SK-N-SH treated with all-trans-retinoic acid at 6 μM for 48 hours (cell line): Measurements from ENCODE around the gene TNFSF4.
A peak's percentile ranks its signal among the peaks of the same experiment; 100 is the strongest.
"Not testable (repeated sequence)": the region's sequence is repeated elsewhere in the genome, so short reads cannot be mapped to it uniquely, and the experiment has no call there.

ENCODE experiments used
- ATAC-seq: fragments of 200-7000 bp; cut with Tn5 transposase; 3 replicates; pipeline ENCODE4 v1.9.1; 2020; ENCODE audit warnings: mild to moderate bottlenecking, moderate library complexity
- ARNTL ChIP-seq: fragments of 450-650 bp; formaldehyde crosslinking; IDR thresholded peaks from 2 replicates; pipeline ENCODE4 v1.5.0; 2020; ENCODE audit warnings: low read depth, mild to moderate bottlenecking, moderate library complexity, borderline replicate concordance
- CREB5 ChIP-seq: fragments of 250-450 bp; sonication (Bioruptor Pico); IDR thresholded peaks from 2 replicates; pipeline ENCODE4 v1.5.1; 2020; ENCODE audit warnings: low read depth, mild to moderate bottlenecking, moderate library complexity
- CSDC2 ChIP-seq: fragments of 250-450 bp; sonication (Bioruptor Pico); IDR thresholded peaks from 2 replicates; pipeline ENCODE4 v1.5.0; 2020; ENCODE audit warnings: mild to moderate bottlenecking, moderate library complexity
- ESRRG ChIP-seq: fragments of 250-450 bp; sonication (Bioruptor Pico); IDR thresholded peaks from 2 replicates; pipeline ENCODE4 v1.6.1; 2021; ENCODE audit warnings: mild to moderate bottlenecking
- GLIS3 ChIP-seq: fragments of 250-450 bp; sonication (Bioruptor Pico); IDR thresholded peaks from 2 replicates; pipeline ENCODE4 v1.5.0; 2020; ENCODE audit warnings: mild to moderate bottlenecking, moderate library complexity
- OSR1 ChIP-seq: fragments of 250-450 bp; sonication (Bioruptor Pico); IDR thresholded peaks from 2 replicates; pipeline ENCODE4 v1.8.0; 2022; ENCODE audit warnings: moderate library complexity, mild to moderate bottlenecking, inconsistent platforms
- POU6F1 ChIP-seq: fragments of 250-450 bp; sonication (Bioruptor Pico); IDR thresholded peaks from 2 replicates; pipeline ENCODE4 v1.8.0; 2021; ENCODE audit warnings: low read depth, mild to moderate bottlenecking, moderate library complexity, borderline replicate concordance
- TOX ChIP-seq: fragments of 250-450 bp; sonication (Bioruptor Pico); IDR thresholded peaks from 2 replicates; pipeline ENCODE4 v1.8.0; 2021; ENCODE audit warnings: mild to moderate bottlenecking, moderate library complexity, borderline replicate concordance
- ZC3H10 ChIP-seq: fragments of 250-450 bp; sonication (Bioruptor Pico); IDR thresholded peaks from 2 replicates; pipeline ENCODE4 v1.5.1; 2021; ENCODE audit warnings: mild to moderate bottlenecking, moderate library complexity
- ZFP3 ChIP-seq: fragments of 250-450 bp; sonication (Bioruptor Pico); IDR thresholded peaks from 2 replicates; pipeline ENCODE4 v1.5.0; 2020; ENCODE audit warnings: mild to moderate bottlenecking, moderate library complexity
- ZFP30 ChIP-seq: fragments of 450-650 bp; formaldehyde crosslinking; IDR thresholded peaks from 2 replicates; pipeline ENCODE4 v1.5.0; 2022; ENCODE audit warnings: mild to moderate bottlenecking, moderate library complexity
- ZNF565 ChIP-seq: fragments of 450-650 bp; formaldehyde crosslinking; conservative IDR thresholded peaks from 2 replicates; pipeline ENCODE4 v1.5.0; 2020; ENCODE audit warnings: low read depth, mild to moderate bottlenecking, moderate library complexity
- ZNF70 ChIP-seq: fragments of 450-650 bp; formaldehyde crosslinking; IDR thresholded peaks from 2 replicates; pipeline ENCODE4 v1.5.0; 2020; ENCODE audit warnings: mild to moderate bottlenecking, moderate library complexity
- TF ChIP-seq, protein P1 (sequence below): fragments of 250-450 bp; sonication (Bioruptor Pico); IDR thresholded peaks from 2 replicates; pipeline ENCODE4 v1.8.0; 2020; ENCODE audit warnings: mild to moderate bottlenecking, moderate library complexity, borderline replicate concordance
- TF ChIP-seq, protein P2 (sequence below): fragments of 250-450 bp; sonication (Bioruptor Pico); IDR thresholded peaks from 2 replicates; pipeline ENCODE4 v1.5.0; 2020; ENCODE audit warnings: mild to moderate bottlenecking, moderate library complexity
- TF ChIP-seq, protein P3 (sequence below): fragments of 250-450 bp; sonication (Bioruptor Pico); IDR thresholded peaks from 2 replicates; pipeline ENCODE4 v1.5.1; 2021; ENCODE audit warnings: mild to moderate bottlenecking, moderate library complexity

TNFSF4 gene

DNA sequence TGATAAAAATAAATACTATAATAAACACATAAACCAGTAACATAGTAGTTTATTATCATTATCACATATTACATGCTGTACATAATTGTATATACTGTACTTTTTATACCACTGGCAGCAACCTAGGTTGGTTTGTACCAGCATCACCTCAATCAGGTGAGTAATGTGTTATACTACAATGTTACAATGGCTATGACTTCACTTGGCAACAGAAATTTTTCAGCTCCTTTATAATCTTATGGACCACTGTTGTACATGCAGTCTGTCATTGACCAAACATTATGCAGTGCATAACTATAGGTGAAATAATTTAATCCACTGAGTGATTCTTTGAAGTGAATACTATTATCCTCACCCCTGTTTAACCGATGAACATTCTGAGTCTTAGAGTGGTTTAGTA, 44.5 kb downstream of the TNFSF4 start (continued):
- no peak for TF ChIP-seq CREB5 (CRISPR knock-in tag)
- TF ChIP-seq GLIS3 (CRISPR knock-in tag), result no peak
- TF ChIP-seq ARNTL, result no peak

GRCh38 chr1:173161510-173162221, 45.5 kb downstream of the TNFSF4 start:
- ATAC-seq, result peak; percentile 89

DNA sequence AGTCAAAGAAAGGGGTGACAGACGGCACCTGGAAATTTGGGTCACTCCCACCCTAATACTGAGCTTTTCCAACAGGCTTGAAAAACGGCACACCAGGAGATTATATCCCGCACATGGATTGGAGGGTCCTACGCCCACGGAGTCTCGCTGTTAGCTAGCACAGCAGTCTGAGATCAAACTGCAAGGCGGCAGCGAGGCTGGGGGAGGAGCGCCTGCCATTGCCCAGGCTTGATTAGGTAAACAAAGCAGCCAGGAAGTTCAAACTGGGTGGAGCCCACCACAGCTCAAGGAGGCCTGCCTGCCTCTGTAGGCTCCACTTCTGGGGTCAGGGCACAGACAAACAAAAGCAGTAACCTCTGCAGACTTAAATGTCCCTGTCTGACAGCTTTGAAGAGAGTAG, 53.2 kb downstream of the TNFSF4 start:
- not testable (repeated sequence) for ATAC-seq

More at GRCh38 chr1:173161510-173162221, 45.5 kb downstream of the TNFSF4 start:
- TF ChIP-seq POU6F1 (CRISPR knock-in tag) (no peak), ZNF70 (no peak), ZC3H10 (no peak), TOX (CRISPR knock-in tag) (no peak), OSR1 (CRISPR knock-in tag) (no peak), ESRRG (CRISPR knock-in tag) (no peak), ZFP30 (CRISPR knock-in tag) (no peak), ZNF565 (CRISPR knock-in tag) (no peak), CSDC2 (CRISPR knock-in tag) (no peak)
- TF ChIP-seq, protein P1, sequence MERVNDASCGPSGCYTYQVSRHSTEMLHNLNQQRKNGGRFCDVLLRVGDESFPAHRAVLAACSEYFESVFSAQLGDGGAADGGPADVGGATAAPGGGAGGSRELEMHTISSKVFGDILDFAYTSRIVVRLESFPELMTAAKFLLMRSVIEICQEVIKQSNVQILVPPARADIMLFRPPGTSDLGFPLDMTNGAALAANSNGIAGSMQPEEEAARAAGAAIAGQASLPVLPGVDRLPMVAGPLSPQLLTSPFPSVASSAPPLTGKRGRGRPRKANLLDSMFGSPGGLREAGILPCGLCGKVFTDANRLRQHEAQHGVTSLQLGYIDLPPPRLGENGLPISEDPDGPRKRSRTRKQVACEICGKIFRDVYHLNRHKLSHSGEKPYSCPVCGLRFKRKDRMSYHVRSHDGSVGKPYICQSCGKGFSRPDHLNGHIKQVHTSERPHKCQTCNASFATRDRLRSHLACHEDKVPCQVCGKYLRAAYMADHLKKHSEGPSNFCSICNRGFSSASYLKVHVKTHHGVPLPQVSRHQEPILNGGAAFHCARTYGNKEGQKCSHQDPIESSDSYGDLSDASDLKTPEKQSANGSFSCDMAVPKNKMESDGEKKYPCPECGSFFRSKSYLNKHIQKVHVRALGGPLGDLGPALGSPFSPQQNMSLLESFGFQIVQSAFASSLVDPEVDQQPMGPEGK (CRISPR knock-in tag), result no peak
- TF ChIP-seq, protein P2, sequence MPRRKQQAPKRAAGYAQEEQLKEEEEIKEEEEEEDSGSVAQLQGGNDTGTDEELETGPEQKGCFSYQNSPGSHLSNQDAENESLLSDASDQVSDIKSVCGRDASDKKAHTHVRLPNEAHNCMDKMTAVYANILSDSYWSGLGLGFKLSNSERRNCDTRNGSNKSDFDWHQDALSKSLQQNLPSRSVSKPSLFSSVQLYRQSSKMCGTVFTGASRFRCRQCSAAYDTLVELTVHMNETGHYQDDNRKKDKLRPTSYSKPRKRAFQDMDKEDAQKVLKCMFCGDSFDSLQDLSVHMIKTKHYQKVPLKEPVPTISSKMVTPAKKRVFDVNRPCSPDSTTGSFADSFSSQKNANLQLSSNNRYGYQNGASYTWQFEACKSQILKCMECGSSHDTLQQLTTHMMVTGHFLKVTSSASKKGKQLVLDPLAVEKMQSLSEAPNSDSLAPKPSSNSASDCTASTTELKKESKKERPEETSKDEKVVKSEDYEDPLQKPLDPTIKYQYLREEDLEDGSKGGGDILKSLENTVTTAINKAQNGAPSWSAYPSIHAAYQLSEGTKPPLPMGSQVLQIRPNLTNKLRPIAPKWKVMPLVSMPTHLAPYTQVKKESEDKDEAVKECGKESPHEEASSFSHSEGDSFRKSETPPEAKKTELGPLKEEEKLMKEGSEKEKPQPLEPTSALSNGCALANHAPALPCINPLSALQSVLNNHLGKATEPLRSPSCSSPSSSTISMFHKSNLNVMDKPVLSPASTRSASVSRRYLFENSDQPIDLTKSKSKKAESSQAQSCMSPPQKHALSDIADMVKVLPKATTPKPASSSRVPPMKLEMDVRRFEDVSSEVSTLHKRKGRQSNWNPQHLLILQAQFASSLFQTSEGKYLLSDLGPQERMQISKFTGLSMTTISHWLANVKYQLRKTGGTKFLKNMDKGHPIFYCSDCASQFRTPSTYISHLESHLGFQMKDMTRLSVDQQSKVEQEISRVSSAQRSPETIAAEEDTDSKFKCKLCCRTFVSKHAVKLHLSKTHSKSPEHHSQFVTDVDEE, result no peak
- TF ChIP-seq, protein P3, sequence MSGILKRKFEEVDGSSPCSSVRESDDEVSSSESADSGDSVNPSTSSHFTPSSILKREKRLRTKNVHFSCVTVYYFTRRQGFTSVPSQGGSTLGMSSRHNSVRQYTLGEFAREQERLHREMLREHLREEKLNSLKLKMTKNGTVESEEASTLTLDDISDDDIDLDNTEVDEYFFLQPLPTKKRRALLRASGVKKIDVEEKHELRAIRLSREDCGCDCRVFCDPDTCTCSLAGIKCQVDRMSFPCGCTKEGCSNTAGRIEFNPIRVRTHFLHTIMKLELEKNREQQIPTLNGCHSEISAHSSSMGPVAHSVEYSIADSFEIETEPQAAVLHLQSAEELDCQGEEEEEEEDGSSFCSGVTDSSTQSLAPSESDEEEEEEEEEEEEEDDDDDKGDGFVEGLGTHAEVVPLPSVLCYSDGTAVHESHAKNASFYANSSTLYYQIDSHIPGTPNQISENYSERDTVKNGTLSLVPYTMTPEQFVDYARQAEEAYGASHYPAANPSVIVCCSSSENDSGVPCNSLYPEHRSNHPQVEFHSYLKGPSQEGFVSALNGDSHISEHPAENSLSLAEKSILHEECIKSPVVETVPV (CRISPR knock-in tag), result no peak

DNA sequence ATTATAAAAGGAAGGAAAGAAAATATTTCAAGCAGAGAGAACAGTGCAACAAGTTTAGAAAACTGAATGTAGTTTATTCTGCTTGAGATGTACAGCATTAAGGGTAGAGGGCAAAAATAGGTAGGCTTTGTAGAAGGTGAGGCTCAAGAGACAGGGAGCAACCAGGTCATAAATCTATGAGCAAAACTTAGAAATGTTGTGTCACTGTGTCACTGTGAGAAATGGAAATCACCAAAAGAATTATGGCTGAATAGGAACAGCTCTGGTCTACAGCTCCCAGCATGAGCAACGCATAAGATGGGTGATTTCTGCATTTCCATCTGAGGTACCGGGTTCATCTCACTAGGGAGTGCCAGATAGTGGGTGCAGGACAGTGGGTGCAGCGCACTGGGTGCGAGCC, 53.6 kb downstream of the TNFSF4 start:
- no peak for ATAC-seq
- TF ChIP-seq ARNTL (no peak), CREB5 (CRISPR knock-in tag) (no peak), CSDC2 (CRISPR knock-in tag) (no peak), ZFP3 (CRISPR knock-in tag) (no peak)
- TF ChIP-seq, protein P1 (CRISPR knock-in tag), result no peak
